GM12872 (cell line): ENCODE results near the gene BLVRA.

Experiments used
- TF ChIP-seq, protein P1 (sequence below): IDR thresholded peaks from 3 replicates; pipeline ENCODE4 v1.5.1; 2011; ENCODE audit warnings: low read depth, mild to moderate bottlenecking, low read length, moderate library complexity; ENCODE audit not compliant: insufficient read depth

The BLVRA gene

DNA sequence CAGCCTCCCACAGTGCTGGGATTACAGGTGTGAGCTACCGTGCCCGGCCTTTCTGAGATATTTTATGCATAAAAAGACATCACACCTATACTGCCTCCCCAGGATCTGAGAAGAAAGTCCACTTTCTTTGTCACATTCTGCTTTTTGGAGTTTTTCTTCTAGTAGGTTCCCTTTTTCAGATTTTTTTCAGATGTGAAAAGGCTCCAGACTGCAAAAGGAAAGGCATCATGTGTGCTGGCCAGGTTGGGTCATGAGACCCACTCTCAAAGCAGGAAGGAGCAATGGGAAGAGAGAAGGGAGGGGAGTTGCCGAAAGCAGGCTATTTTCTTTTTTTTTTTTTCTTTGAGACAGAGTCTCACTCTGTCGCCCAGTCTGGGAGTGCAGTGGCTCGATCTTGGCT is 10.8 kb downstream of the BLVRA start:
- TF ChIP-seq, protein P1, sequence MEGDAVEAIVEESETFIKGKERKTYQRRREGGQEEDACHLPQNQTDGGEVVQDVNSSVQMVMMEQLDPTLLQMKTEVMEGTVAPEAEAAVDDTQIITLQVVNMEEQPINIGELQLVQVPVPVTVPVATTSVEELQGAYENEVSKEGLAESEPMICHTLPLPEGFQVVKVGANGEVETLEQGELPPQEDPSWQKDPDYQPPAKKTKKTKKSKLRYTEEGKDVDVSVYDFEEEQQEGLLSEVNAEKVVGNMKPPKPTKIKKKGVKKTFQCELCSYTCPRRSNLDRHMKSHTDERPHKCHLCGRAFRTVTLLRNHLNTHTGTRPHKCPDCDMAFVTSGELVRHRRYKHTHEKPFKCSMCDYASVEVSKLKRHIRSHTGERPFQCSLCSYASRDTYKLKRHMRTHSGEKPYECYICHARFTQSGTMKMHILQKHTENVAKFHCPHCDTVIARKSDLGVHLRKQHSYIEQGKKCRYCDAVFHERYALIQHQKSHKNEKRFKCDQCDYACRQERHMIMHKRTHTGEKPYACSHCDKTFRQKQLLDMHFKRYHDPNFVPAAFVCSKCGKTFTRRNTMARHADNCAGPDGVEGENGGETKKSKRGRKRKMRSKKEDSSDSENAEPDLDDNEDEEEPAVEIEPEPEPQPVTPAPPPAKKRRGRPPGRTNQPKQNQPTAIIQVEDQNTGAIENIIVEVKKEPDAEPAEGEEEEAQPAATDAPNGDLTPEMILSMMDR = no peak

DNA sequence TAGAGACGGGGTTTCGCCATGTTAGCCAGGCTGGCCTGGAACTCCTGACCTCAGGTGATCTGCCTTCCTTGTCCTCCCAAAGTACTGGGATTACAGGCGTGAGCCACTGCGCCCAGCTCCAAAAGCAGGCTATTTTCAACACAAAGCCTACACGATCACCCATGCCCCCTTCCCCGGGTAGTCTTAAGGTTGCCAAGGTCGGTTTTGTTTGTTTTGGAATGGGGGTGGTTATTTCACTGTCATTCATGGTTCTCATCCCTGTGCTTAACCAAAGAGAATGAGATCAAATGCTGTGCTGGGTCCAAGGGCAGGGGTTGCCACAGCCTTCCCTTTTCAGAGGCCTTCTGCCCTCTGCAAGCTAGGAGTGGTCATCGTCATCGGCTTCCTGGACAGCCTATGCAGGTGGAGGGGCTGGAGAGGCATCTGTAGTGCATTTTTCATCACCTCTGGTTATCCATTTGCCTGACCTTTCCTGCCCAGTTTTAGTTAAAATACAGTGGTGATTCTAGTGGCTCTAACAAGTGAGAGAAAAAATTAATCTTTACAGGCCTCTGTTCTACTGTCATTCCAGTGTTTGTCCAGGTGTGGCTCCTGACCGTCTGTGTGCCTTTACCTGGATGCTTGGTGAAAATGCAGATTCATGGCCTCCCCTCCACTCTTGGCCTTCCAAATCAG is 11.4 kb downstream of the BLVRA start:
- TF ChIP-seq, protein P1 = no peak

DNA sequence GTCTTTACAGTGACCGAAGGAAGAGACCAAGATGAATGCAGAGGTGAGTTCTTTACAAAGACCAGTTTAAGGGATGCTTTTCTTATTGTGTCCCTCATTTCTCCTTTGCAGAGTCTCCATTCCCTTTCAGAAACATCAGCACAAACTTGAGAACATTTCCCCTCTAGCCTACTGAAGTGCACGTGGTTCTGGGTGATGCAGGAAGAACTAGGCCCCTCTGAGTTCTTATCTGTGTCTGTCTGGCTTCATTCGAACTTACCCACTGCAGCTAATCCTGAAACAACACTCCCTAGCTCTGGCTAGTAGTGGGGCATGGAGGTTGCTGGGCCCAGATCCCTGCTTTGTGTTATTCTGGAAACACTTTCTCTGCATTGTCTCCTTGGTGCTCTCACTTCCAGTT is 12.6 kb downstream of the BLVRA start:
- TF ChIP-seq, protein P1 = no peak

DNA sequence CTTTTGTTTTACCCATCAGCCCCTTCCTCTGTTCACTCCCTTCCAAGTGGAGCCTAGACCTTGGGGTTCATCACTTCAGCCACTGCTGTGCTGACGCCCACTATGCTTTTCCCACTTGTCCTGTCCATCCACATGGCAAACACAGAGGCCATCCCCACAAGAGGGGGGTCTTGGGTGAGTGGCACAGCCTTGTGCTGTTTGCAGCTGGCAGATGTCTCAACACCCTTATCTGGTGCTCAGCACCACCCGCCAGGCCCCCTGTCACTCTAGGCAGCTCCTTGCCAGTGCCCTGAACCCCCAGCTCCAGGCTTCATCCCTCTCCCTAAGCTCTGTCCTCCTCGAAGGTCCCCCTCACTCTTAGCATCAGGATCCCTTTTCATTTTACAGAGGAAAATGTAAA is 13.1 kb downstream of the BLVRA start:
- TF ChIP-seq, protein P1 = no peak

DNA sequence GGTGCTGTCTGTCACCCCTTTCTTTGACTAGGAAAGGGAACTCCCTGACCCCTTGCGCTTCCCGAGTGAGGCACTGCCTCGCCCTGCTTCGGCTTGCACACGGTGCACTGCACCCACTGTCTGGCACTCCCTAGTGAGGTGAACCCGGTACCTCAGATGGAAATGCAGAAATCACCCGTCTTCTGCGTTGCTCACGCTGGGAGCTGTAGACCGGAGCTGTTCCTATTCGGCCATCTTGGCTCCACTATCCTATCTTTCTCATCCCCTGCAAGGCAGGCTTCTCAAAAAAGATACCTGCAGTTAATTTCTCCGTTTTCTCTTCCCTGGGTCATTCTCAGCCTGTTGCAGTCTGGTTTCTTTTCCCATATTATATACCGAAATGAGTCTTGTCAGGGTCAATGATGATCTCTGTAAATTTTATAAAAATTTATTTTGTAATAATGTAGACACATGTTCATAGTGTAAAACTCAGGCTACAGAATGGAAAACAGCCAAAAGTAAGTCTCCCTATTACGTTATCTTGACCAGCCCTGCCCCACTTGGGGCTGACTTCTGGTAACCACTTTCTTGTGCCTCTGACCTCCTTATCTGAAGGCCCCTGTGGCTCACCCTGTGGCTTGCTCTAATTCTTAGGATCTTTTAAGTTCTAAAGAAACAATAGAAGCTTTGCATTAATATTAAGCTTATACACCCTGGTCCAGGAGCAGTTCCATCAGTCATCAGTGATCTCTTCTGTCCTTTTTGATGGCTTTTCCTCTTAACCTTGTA is 20.7 kb downstream of the BLVRA start:
- TF ChIP-seq, protein P1 = no peak

DNA sequence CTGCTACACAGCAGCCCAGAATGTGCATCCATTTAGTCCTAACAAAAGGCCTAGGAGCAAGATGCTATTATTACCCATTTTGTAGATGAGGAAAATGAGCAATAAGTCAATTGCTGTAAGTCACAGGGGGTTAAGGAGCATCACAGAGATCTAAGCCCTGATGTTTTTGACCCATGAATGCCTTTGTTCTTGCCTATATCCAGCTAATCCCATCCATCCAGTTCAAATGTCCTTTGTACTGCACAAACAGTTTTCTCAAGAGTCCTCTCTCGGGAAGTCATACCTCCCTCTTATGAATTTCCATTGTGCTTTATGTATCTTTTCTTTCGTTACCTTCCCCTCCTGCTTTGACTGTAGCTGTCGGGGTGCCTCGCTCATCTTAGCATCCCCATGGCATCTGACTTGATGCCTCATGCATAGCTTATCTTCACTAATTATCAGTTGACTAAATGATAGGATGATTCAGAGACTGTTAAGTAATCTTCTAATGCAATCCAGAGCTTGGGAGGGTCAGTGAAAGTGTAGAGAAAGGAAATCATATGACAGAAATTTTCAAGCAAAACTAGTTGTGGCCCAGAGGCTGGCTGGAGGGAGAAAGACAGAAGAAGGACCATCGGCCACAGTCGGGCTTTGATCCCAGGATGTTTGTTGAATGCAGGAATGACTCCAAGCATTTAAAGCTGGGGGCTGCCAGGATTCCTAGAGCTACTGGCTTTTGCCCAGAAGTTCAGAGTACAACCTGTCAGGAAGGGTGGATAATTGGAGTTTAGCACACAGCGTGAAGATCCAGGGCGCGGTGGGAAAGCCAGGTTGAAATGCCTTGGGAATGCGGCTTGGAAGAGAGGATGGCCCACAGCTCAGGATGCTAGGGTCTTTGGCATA is 23.5 kb downstream of the BLVRA start:
- TF ChIP-seq, protein P1 = no peak
